Testis (tissue), 2 donors: Measurements from ENCODE around the gene ZBTB7C.

ENCODE experiments used
- POLR2A ChIP-seq: fragments of 450-650 bp; IDR thresholded peaks from one replicate; pipeline ENCODE4 v1.6.1; 2017; ENCODE audit warnings: antibody characterized with exemption, mild to moderate bottlenecking, moderate library complexity
- TF ChIP-seq, protein P1 (sequence below), 3 experiments: fragments of 450-650 bp in 2 of 3; fragments of 200-600 bp in 1 of 3; sonication (generic) in 1 of 3; IDR thresholded peaks; one replicate each; pipeline ENCODE4 v1.5.1; 2016 to 2019; ENCODE audit warnings: antibody characterized with exemption in 3 of 3, mild to moderate bottlenecking in 2 of 3, moderate library complexity in 1 of 3

DNA sequence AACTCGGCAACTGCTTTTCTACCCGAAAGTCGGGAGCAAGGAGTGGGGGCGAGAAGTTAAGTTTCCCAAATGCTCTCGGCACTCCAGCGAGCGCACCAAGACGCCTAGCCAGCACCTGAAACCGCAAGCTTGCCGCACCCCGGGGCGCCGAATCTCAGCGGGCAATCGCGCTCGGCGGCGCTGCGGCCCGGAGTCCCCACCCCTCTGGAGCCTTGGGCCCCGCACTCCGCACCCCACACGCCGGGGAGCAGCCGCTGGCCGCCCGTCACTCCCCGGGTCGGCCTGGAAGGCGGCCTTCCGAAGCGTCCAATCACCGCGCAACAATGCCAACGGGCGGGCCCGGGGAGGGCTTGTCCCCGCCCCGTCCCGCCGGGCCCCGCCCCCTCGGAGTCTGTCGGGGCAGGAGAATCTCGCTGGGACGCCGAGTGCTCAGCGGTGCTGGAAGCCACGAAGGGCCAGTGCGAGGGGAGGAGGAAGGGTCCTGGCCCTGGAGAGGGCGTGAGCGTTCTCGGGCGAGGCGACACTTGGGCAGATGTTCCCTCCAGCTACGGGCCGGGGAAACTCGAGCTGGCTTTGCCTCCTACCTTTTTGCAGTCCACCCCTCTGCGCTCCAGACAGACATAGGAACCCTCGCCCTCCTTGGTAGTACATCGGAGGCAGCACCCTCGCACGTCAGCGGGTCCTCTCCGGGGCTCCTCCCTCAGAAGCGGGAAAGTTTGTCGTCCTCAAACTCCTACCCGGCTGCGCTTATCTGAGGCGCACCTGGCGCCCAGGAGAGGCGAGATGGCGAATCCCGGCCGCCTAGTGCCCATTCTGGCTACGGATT is 1.1 kb upstream of the ZBTB7C start:
- TF ChIP-seq, protein P1, sequence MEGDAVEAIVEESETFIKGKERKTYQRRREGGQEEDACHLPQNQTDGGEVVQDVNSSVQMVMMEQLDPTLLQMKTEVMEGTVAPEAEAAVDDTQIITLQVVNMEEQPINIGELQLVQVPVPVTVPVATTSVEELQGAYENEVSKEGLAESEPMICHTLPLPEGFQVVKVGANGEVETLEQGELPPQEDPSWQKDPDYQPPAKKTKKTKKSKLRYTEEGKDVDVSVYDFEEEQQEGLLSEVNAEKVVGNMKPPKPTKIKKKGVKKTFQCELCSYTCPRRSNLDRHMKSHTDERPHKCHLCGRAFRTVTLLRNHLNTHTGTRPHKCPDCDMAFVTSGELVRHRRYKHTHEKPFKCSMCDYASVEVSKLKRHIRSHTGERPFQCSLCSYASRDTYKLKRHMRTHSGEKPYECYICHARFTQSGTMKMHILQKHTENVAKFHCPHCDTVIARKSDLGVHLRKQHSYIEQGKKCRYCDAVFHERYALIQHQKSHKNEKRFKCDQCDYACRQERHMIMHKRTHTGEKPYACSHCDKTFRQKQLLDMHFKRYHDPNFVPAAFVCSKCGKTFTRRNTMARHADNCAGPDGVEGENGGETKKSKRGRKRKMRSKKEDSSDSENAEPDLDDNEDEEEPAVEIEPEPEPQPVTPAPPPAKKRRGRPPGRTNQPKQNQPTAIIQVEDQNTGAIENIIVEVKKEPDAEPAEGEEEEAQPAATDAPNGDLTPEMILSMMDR (IDR thresholded peaks at IDR 0.05) = no peak
- no peak for TF ChIP-seq POLR2A
